DOHH2 (cell line): ENCODE data around the gene KRT76.
"Not testable (repeated sequence)": the region's sequence is repeated elsewhere in the genome, so short reads cannot be mapped to it uniquely, and the experiment has no call there.

Source experiments
- H3F3A ChIP-seq: fragments of 200-600 bp; sonication (generic), shearing (Covaris generic); 2 replicates; pipeline ENCODE4 v1.6.0; 2016; ENCODE audit warnings: antibody characterized with exemption, mild to moderate bottlenecking; ENCODE audit not compliant: control insufficient read depth, insufficient read depth
- H3K27ac ChIP-seq: fragments of 200-600 bp; sonication (generic); 2 replicates; pipeline ENCODE4 v1.5.1; 2014; ENCODE audit warnings: low read depth, mild to moderate bottlenecking, low read length, moderate library complexity
- H3K27me3 ChIP-seq: fragments of 200-600 bp; sonication (generic); 2 replicates; pipeline ENCODE4 v1.6.1; 2014; ENCODE audit warnings: mild to moderate bottlenecking, low read length, mixed read lengths; ENCODE audit not compliant: control insufficient read depth
- H3K36me3 ChIP-seq: fragments of 200-600 bp; sonication (generic); 2 replicates; pipeline ENCODE4 v1.6.1; 2014; ENCODE audit warnings: mild to moderate bottlenecking, low read length, moderate library complexity, mixed read lengths; ENCODE audit not compliant: control insufficient read depth
- H3K4me1 ChIP-seq: fragments of 200-600 bp; sonication (generic); 2 replicates; pipeline ENCODE4 v1.6.1; 2014; ENCODE audit warnings: mild to moderate bottlenecking, low read length, mixed read lengths; ENCODE audit not compliant: control insufficient read depth
- H3K4me2 ChIP-seq: fragments of 200-600 bp; sonication (generic); 2 replicates; pipeline ENCODE4 v1.6.0; 2014; ENCODE audit warnings: mild to moderate bottlenecking, low read length, moderate library complexity
- H3K4me3 ChIP-seq: fragments of 200-600 bp; sonication (generic); 2 replicates; pipeline ENCODE4 v1.5.1; 2014; ENCODE audit warnings: mild to moderate bottlenecking, low read length, mixed read lengths
- H3K79me2 ChIP-seq: fragments of 200-600 bp; sonication (generic); 2 replicates; pipeline ENCODE4 v1.6.1; 2014; ENCODE audit warnings: mild to moderate bottlenecking, low read length, mixed read lengths; ENCODE audit not compliant: control insufficient read depth
- H3K9me2 ChIP-seq: fragments of 200-600 bp; sonication (generic); replicated peaks from 2 replicates; pipeline ENCODE4 v1.6.1; 2014; ENCODE audit warnings: mild to moderate bottlenecking, low read length, mixed read lengths; ENCODE audit not compliant: control insufficient read depth
- H3K9me3 ChIP-seq: fragments of 200-600 bp; sonication (generic); 2 replicates; pipeline ENCODE4 v1.6.1; 2014; ENCODE audit warnings: antibody characterized with exemption, low read length, mixed read lengths; ENCODE audit not compliant: control insufficient read depth, insufficient read depth
- H4K20me1 ChIP-seq: fragments of 200-600 bp; sonication (generic); 2 replicates; pipeline ENCODE4 v1.6.0; 2014; ENCODE audit warnings: low read depth, mild to moderate bottlenecking, antibody characterized with exemption, low read length, moderate library complexity; ENCODE audit not compliant: control insufficient read depth, insufficient read depth
- EZH2phosphoT487 ChIP-seq: fragments of 200-600 bp; sonication (generic); IDR thresholded peaks from 2 replicates; pipeline ENCODE4 v1.6.1; 2017; ENCODE audit warnings: borderline replicate concordance, mild to moderate bottlenecking, antibody characterized with exemption, low read length, moderate library complexity, mixed read lengths
- TF ChIP-seq, protein P1 (sequence below): fragments of 200-600 bp; sonication (generic); IDR thresholded peaks from one replicate; pipeline ENCODE4 v1.5.1; 2014; ENCODE audit warnings: antibody characterized with exemption, mild to moderate bottlenecking, low read depth, low read length; ENCODE audit not compliant: poor library complexity, severe bottlenecking

The KRT76 gene

DNA sequence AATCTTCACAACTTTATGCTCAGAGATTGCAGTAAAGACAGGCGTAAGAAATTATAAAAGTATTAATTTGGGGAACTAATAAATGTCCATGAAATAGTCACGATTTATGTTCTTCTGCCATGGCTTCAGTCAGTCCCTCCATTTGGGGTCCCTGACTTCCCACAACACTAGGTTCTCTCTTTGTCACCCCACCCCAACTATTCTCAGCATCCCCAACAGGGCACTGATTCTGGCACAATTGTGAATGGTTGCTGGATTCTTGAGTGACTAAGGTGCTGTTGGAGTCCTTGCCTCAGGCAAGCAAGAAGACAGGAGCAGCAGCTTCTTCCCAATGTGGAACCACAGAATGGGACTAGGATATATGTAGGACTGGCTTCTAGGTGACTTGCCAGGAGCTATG lies 15.3 kb downstream of the KRT76 start:
- Histone ChIP-seq H3F3A (no peaks in the 10 kb centered on the region), H3K9me2 (no peaks in the 10 kb centered on the region), H3K27ac (no peak overlapping the region), H4K20me1 (no peaks in the 10 kb centered on the region), H3K4me1 (no peaks in the 10 kb centered on the region), H3K4me2 (no peak overlapping the region), H3K27me3 (peaks cover 7% of the 10 kb centered on the region; the same call in 1 of the 2 replicates), H3K9me3 (peaks cover 11% of the 10 kb centered on the region; the same call in 1 of the 2 replicates), H3K79me2 (no peaks in the 10 kb centered on the region), H3K4me3 (no peak overlapping the region), H3K36me3 (no peaks in the 10 kb centered on the region)
- no peak for TF ChIP-seq EZH2phosphoT487
- TF ChIP-seq, protein P1, sequence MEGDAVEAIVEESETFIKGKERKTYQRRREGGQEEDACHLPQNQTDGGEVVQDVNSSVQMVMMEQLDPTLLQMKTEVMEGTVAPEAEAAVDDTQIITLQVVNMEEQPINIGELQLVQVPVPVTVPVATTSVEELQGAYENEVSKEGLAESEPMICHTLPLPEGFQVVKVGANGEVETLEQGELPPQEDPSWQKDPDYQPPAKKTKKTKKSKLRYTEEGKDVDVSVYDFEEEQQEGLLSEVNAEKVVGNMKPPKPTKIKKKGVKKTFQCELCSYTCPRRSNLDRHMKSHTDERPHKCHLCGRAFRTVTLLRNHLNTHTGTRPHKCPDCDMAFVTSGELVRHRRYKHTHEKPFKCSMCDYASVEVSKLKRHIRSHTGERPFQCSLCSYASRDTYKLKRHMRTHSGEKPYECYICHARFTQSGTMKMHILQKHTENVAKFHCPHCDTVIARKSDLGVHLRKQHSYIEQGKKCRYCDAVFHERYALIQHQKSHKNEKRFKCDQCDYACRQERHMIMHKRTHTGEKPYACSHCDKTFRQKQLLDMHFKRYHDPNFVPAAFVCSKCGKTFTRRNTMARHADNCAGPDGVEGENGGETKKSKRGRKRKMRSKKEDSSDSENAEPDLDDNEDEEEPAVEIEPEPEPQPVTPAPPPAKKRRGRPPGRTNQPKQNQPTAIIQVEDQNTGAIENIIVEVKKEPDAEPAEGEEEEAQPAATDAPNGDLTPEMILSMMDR = no peak

DNA sequence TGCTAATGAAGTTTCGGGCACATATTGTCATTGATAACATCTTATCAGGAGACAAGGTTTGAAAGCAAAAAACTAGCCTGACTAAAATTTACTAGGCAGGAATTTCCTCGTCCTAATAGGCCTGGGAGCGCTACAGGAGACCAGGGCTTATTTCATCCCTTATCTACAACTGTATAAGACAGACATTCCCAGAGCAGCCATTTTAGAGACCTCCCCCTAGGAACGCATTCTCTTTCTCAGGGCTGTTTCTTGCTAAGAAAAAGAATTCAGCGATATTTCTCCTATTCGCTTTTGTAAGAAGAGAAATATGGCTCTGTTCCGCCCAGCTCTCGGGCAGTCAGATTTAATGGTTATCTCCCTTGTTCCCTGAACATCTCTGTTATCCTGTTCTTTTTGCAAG lies 15.9 kb downstream of the KRT76 start:
- H3K4me1 ChIP-seq, H3F3A ChIP-seq, H3K27ac ChIP-seq, H3K27me3 ChIP-seq, H4K20me1 ChIP-seq, H3K9me2 ChIP-seq, H3K4me2 ChIP-seq, H3K4me3 ChIP-seq, H3K36me3 ChIP-seq, H3K79me2 ChIP-seq: not testable (repeated sequence)
- H3K9me3 ChIP-seq = peaks cover 11% of the 10 kb centered on the region; the same call in 1 of the 2 replicates

DNA sequence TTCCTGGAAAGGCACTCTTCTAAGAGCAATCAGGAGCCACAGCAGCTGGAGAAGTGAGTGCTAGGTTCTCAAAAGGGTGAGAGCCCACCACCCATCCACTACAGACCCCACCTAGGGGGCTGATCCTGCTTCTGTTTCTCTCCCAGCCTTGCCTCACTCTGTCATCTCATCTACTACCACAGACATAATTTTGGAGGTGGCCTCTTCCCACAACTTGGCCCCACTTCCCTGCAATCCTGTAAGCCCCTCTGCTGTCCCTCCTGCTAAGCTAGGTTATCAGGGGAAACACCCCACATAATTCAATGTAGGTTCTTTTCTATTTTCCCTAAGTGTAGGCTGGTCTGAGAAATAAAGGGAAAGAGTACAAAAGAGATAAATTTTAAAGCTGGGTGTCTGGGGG lies 16.5 kb downstream of the KRT76 start:
- H3K4me3 ChIP-seq = no peak overlapping the region
- no peaks in the 10 kb centered on the region for H3K79me2 ChIP-seq
- H3K4me2 ChIP-seq = no peak overlapping the region
- peaks cover 11% of the 10 kb centered on the region; the same call in 1 of the 2 replicates for H3K9me3 ChIP-seq
- H3K9me2 ChIP-seq = no peaks in the 10 kb centered on the region
- TF ChIP-seq EZH2phosphoT487 = no peak
- TF ChIP-seq, protein P1 = no peak
- no peaks in the 10 kb centered on the region for H3K4me1 ChIP-seq
- no peaks in the 10 kb centered on the region for H3K36me3 ChIP-seq
- no peak overlapping the region for H3K27ac ChIP-seq
- H3K27me3 ChIP-seq = peaks cover 7% of the 10 kb centered on the region; the same call in 1 of the 2 replicates
- no peaks in the 10 kb centered on the region for H4K20me1 ChIP-seq
- H3F3A ChIP-seq = no peaks in the 10 kb centered on the region

DNA sequence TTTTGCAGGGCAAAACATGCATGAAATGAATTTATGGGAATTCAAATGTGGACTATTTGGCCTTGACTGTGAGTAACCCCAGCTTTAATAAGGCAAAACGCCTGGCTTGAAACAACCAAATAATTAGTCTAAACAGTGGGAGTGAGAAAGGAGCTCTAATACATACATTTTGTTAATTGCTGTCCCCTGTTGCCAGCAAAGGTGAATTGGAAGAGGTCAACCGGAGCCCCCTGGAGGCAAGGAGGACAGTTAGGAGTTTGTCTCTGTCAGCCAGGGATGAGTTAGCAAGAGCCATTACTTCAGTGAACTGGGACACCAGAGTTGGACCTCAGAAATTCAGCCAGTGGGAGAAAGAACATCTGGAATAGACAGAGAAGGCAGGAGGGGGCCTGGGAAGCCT lies 17.4 kb downstream of the KRT76 start:
- peaks cover 11% of the 10 kb centered on the region; the same call in 1 of the 2 replicates for H3K9me3 ChIP-seq
- no peaks in the 10 kb centered on the region for H3K36me3 ChIP-seq
- no peaks in the 10 kb centered on the region for H4K20me1 ChIP-seq
- H3K9me2 ChIP-seq = no peaks in the 10 kb centered on the region
- H3K4me3 ChIP-seq = no peak overlapping the region
- TF ChIP-seq, protein P1 = no peak
- TF ChIP-seq EZH2phosphoT487 = no peak
- no peaks in the 10 kb centered on the region for H3K4me1 ChIP-seq
- no peaks in the 10 kb centered on the region for H3F3A ChIP-seq
- H3K27me3 ChIP-seq = peaks cover 7% of the 10 kb centered on the region; the same call in 1 of the 2 replicates
- no peak overlapping the region for H3K27ac ChIP-seq
- no peak overlapping the region for H3K4me2 ChIP-seq
- H3K79me2 ChIP-seq = no peaks in the 10 kb centered on the region
